GM21381 (cell line): ENCODE measurements around the gene ATG9A.
"Not testable (repeated sequence)": the region's sequence is repeated elsewhere in the genome, so short reads cannot be mapped to it uniquely, and the experiment has no call there.

Experiments
- ATAC-seq: cut with Tn5 transposase; IDR thresholded peaks from one replicate; pipeline ENCODE4 v1.9.1; 2021; ENCODE audit warnings: mild to moderate bottlenecking, moderate library complexity; ENCODE audit not compliant: unreplicated experiment

ATG9A gene, protein sequence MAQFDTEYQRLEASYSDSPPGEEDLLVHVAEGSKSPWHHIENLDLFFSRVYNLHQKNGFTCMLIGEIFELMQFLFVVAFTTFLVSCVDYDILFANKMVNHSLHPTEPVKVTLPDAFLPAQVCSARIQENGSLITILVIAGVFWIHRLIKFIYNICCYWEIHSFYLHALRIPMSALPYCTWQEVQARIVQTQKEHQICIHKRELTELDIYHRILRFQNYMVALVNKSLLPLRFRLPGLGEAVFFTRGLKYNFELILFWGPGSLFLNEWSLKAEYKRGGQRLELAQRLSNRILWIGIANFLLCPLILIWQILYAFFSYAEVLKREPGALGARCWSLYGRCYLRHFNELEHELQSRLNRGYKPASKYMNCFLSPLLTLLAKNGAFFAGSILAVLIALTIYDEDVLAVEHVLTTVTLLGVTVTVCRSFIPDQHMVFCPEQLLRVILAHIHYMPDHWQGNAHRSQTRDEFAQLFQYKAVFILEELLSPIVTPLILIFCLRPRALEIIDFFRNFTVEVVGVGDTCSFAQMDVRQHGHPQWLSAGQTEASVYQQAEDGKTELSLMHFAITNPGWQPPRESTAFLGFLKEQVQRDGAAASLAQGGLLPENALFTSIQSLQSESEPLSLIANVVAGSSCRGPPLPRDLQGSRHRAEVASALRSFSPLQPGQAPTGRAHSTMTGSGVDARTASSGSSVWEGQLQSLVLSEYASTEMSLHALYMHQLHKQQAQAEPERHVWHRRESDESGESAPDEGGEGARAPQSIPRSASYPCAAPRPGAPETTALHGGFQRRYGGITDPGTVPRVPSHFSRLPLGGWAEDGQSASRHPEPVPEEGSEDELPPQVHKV

DNA sequence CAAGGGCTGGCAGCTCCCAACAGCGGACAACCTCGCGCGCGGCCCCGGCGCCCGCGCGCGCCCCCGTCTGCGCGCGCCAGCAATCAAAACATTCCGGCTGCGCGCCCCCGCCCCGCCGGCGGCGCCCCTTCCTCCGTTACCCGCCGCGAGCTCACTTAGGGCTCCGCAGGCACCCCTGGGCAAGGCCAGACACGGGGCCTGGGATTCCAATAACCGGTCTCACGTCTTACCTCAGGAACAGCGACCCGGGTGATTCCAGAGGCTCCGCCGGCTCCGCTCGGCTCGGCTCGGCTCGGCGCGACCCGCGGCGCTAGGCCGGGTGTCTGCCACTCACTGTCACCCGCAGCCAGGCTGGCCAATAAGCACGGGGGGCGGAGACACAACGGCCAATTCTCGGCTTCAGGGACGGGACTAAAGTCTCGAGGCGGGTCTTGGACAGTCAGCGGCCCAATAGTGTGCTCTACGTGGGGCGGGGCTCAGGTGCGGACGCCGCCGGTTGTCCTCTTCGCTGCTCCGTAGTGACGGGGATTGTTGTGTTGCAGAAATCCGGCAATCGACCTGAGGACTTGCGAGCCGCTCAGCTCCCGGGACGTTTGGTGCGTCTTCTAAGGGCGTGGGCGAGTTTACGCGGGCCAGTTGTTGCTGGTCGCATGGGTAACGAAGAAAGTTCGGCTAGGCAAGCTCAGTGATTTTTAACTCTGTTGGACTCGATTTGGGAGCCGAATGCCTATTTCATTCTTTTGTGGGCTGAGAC is at the start of gene ATG9A, which contains the start of gene ANKZF1:
Gene ATG9A, minus strand, starts transcription at position 332 of the 754 bp plus-strand sequence. CDS start 1,612 bp downstream, outside the sequence.
Gene ANKZF1, plus strand, starts transcription at position 502 of the 754 bp plus-strand sequence. CDS start 452 bp downstream, outside the sequence.
- ATAC-seq = peak; percentile 96

DNA sequence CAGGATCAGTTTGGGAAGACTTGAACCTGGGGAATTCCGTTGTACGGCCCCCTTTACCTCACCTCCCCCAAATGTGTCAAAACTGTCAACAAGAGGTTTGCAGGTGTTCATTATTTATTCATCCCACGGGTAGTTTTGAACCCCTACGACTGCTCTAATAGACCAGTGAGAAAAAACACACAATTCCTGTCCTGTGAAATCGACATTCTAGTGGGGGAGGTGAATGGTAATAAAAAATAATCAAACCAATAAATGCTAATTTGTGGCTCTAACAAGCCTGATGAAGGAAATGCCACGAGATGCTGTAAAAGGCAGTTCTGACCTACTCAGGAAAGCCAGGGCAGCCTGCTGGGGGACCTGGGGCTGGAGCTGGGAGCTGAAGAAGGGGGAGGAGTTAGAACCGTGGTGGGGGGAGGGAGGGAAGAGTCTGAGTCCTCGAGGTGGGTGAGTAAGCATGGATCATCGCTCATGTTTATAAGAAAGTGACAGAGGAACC is 49.3 kb upstream of the ATG9A start:
- ATAC-seq = no peak

DNA sequence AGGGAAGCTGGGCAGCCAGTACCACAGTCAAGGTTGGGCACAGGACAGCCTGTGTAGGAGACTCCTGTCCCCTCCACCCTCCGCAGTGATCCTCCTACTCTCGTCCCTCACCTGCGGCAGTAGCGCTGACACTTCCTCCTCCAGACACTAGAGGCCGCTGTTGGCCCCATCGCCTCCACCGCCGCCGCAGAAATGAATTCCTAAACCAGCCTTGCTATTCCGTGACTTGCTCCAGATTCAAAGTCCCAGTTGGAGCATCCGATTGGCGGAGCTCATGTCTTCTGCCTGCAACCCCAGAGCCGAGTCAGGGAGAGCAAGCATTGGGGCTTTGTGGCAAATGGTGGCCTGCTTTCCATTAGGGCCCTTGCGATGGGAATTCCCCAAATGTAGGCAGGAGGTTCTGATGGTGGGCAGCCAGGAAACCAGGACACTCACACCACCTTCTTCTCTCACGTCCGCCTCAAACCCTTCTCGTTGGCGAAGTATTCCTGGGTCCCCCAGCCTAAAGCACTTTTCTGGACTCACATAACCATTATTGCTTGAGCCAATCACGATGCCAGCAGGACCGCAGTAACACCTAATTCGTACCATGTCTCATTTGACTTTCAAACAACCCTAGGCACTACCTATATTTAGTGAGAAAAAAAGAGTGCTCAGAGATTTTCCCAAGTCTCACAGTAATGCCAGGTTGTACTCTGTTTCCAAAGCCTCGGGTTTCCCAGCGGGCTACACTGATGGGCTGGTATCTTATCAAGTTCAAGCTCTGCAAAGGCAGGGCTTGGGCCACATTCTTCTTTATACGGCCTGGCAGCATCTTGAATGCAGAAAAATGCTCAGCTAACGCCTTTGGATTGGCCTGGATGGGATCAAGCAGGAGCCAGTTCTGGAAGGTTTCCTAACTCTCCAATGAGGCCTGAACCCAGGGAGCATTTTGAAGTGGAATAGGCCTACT is 48.5 kb upstream of the ATG9A start:
- peak; percentile 18 for ATAC-seq

DNA sequence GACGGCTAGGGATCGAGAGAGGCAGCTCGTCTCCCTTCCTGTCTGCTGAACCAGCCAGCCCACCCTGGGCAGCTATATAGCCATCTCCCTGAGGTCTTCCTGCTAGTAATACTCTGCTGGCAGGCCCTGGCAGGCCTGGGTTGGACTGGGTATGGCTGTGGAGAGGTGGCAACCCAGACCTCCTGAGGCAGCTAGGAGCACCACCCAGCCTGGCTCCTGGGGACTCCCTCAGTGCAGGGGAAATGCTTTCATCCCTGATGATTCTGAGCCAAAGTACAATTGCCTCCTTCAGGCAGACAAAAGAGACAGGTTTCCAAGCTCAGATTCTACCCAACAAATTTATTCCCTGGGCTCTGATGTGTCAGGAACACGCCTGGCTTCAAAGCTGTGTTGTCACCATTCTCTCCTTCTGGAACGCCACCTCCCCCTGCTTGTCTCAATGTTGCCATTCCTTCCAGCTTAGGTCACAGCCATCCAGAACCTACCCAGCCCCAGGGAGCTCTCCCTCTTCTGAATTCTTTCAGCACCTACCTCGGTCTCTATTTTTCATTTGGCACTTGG is 45.0 kb upstream of the ATG9A start:
- no peak for ATAC-seq

DNA sequence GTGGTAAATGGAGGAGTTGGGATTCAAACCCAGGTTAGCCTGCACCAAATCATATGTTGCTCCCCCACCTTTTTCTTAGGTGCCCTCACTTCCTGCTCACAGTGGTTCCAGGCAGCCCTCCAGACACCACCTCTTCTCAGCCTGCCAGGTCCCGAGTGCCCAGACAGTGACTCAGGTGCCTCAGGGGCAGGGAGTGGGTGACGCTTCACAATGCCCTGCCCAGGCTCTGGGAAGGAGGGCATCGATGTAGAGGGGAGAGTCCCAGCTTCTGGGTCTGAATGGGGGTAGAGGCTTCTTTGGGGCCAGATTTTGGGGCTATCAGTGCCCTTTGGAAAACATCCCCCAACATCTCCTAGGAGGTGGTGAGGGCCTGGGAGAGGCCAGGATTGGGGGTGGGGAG is 44.5 kb upstream of the ATG9A start:
- no peak for ATAC-seq

DNA sequence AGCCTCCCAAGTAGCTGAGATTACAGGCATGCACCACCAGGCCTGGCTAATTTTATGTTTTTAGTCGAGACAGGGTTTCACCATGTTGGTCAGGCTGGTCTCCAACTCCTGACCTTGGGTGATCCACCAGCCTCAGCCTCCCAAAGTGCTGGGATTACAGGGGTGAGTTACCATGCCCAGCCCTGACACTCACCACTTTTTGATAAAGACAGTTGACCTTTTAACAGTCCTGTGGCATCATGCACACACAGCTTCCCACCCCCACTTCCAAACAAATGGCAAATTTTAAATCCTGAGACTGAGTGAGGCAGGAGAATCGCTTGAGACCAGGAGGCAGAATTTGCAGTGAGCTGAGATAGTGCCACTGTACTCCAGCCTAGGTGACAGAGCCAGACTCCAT is 43.6 kb upstream of the ATG9A start:
- ATAC-seq = no peak

DNA sequence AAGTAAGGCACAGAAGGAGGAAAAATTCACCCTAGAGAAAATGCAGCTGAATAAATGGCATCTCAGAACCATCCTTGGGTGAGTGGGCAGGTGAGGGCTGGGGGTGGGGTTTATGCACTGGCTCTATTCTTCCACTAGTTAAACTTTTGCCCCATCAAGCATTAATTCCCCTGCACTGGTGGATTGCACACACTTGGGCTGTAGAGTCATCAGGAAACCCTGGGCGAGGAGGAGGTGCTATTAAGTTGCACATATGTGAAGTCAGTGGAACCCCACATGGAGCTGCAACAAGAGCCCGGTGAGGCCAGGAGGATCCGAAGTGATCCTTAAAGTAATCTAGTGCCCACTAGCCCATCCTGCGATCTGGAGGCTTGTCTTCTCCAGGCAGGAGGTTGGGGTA is 42.9 kb upstream of the ATG9A start:
- no peak for ATAC-seq

DNA sequence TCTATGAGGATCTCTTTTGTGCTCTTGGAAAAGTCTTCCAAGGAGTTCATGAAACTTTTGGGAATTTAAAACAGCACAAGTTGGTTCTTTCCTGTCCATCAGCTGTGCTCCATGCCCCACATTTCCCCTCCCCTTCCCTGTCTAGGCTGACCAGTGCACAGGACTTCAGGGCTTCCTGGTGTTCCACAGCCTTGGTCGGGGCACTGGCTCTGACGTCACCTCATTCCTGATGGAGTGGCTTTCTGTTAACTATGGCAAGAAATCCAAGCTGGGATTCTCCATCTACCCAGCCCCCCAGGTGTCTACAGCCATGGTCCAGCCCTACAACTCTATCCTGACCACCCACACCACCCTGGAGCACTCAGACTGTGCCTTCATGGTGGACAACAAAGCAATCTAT is 41.6 kb upstream of the ATG9A start:
- ATAC-seq = no peak

DNA sequence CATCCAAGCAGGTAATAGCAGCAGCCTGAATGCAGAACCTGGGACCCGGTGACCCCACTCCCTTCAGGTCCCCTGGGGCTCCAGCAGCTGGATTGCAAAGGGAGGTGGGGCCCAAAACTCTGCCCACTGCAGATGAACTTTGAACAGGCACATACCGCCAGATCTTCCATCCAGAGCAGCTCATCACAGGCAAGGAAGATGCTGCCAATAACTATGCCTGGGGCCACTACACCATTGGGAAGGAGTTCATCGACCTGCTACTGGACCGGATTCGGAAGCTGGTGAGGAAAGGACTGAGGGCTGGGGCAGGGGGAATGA is 40.6 kb upstream of the ATG9A start:
- ATAC-seq = no peak

DNA sequence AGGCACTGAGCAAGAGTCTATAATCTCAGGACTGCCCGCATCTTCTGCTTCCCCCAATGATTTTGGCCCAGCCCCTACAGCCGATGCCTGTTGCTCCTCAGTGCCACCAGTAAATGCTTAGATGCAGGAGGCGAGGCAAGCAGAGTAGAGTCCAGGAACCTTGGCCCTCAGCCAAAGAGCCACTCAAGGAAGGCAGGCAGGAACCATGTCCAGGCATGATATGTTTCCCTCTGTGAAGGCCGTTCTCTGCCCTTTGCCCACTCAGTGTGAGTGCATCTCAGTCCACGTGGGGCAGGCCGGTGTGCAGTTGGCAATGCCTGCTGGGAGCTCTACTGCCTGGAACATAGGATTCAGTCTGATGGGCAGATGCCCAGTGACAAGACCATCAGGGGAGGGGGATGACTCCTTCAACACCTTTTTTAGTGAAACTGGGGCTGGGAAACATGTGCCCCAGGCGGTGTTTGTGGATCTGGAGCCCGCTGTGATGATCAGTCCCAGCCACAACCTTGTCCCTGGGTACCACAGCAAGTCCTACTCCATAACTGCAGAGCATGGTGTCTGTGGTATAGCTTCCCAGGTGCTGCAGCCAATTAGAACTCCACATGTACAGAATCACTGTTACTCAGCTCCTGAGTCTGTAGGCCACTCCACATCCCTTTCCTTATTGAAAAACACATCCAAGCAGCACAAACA is 40.1 kb upstream of the ATG9A start:
- no peak for ATAC-seq

DNA sequence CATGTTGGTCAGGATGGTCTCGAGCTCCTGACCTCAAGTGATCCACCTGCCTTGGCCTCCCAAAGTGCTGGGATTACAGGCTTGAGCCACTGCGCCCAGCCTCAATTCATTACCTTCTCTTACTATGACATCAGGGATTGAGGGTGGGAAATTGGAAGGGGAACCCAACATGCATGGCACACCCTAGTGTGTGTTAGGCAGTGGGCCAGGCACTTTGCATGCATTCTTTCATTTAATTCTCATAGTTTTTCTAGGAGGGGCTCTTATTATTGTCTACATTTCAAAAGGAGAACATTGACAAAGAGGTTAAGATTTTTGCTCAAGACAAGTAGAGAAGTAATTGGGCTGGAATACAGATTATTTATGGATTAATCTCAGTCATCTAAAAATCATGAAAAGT is 38.9 kb upstream of the ATG9A start:
- no peak for ATAC-seq

DNA sequence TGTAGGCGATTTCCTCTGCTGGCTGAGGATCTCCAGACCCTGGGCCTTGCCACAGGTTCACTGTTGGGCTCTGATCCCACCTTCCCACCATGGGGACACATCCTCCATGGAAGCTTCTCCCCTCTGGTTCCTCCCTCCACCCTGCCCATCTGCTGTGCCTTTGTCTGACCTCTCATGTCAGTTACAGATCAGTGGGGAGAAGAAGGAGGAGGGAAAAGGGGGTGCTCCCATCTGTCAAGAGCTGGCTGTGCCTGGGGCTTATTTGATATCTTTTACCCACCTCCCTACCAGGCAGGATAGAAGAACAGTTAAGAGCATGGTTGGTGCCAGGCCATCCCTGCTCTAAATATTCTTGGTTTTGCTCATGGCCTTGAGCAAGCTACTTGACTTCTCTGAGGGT is 37.5 kb upstream of the ATG9A start:
- ATAC-seq = no peak

DNA sequence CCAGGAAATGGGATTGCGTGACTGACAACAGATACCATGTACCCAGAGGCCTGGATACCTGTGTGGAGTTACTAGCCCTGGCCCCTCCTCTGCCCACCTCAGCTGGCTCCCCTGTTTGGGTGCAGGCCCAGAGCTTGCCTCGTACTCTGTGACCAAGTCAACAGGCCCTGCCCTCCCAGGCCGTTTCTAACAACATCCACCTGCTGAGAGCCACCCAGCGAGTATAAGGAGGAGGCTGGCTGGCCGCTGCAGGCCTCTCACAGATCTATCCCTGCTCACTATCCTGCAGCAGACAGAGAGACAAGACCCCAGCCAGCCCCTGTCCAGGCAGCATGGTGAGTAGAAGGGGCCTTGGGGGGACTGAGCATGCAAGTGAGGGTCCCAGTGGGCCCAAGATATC is 36.8 kb upstream of the ATG9A start:
- ATAC-seq = no peak

DNA sequence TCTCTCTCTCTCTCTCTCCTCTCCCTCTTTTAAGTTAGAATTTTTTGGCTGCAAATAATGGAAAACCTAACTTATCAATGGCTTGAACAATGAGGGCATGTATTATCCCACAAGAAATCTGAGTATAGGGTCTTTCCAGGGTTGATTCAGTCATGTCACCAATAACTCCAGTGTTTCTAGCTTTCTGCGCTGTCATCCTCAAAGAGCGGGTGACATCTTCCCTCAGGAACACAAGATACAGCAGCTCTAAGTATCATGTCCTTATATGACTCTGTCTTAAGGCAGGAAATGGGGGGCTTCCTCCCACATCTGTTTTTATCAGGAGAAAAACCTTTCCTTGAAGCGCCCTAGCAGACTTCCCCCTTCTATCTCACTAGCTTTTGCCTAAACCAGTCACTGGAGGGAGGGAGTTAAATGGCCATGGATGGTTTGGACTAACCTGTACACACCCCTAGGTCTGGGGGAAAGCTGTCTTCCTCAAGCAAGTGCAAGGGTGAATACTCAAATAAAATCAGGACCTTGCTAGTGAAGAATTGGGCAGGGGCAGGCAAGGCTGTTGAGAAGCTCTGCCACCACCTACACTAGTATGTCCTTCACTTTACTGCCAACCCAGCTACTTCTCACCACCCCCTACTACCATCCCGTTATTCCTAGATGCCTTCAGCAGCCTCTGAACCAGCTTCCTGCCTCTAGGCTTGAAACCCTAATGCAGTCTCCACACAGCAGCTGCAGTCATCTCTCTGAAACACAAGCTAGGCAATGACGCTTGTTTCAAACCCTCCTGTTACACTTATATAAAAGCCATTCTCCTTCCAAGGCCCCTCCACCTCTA is 31.8 kb upstream of the ATG9A start:
- ATAC-seq = no peak

DNA sequence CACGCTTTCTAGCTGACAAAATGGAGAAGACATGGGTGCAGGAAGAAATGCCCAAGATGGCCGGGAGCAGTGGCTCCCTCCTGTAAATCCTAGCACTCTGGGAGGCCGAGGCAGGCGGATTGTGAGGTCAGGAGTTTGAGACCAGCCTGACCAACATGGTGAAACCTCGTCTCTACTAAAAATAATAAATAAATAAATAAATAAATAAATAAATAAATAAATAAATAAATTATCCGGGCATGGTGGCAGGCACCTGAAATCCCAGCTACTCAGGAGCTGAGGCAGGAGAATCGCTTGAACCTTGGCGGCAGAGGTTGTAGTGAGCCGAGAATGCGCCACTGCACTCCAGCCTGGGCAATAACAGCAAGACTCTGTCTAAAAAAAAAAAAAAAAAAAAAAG is 29.5 kb upstream of the ATG9A start:
- not testable (repeated sequence) for ATAC-seq

DNA sequence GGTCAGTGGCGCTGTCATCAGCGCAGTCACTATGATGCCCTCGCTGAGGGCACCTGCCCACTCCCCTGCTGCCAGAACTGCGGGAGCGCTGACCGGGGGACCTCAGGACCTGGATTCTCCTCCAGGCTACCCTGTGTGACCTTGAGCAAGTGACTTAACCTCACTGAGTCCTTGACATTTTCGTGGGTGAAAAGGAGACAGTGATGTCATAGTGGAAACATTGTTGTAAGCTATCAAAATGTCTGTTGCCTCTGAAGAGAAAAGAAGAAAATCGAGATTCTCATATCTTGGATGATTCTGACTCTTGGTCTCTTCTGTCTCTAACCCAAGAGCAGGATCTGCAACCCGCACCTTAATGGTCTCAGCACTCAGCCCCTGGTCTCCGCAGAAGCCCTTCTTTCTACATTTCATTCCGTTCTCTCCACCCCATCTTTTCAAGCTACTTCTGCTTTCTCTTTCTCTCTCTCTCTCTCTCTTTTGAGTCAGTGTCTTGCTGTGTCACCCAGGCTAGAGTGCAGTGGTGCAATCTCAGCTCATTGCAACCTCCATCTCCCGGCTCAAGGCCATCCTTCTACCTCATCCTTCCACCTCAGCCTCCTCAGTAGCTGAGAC is 25.3 kb upstream of the ATG9A start:
- ATAC-seq = peak; percentile 31

DNA sequence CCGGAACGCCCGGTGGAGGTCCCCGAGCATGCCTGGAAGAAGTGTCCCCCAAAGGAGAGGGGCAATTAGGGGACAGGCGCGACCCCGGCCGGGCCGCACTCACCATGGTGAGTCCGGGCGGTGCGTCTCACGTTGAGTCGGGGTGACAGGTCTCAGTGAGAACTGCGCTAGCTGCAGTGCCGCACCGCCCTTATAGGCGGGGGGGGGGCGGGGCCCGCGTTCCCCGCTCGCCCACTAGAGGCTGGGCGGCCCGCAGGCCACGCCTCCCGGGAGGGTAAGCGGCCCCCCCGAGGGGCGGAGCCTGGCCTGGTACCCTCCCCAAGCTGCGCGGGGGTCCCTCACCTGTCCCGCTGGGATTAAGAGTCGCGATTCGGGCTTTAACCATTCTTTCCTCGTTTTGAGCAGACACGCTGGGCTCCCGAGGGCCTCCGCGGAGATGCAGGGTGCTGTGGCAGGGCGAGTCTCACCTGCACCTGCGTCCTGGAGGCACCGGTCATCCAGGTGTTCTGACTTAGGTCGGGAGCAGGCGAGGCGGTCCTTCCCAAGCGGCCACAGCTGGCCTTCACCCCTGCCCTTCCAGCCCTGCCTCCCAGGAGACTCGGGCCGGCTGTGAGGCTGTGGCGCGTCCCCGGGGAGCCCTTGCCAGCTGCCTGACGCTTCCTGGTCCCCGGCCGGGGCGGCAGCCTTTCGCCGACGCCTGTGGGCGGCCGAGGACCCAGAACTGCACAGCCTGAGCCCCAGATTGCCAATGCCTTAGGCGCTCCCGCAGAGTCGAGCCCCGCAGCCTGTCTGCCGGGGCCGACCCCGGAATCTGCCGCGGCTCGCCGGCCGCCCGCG is 24.5 kb upstream of the ATG9A start, which contains the start of gene TUBA4A:
Gene TUBA4A, minus strand, starts transcription at position 166 of the 837 bp plus-strand sequence. Its CDS starts 60 bp downstream, at position 106.
- peak; percentile 48 for ATAC-seq
